Activated gamma-delta T cell treated with Interleukin-2 at 50 U/mL for 16 hours (primary cell): ENCODE data around the gene CFD.
"Not testable (repeated sequence)": the region's sequence is repeated elsewhere in the genome, so short reads cannot be mapped to it uniquely, and the experiment has no call there.

Source experiments
- DNase-seq: peaks from one replicate; pipeline ENCODE4 v3.0.0-alpha.2; 2020

CFD gene

GRCh38 chr19:872266-872951 is 12.9 kb downstream of the CFD start:
- DNase-seq, result peak; percentile 79

- DNase-seq, result peak; percentile 82
These were observed 13.6 kb downstream of the CFD start for GRCh38 chr19:873084-873483.

- DNase-seq, result no peak
These were observed 14.1 kb downstream of the CFD start for GRCh38 chr19:873561-874041.

GRCh38 chr19:875265-875879 is 15.9 kb downstream of the CFD start:
- no peak for DNase-seq

GRCh38 chr19:876089-876488 is 16.6 kb downstream of the CFD start:
- DNase-seq, result no peak

- DNase-seq, result no peak
These were observed 17.4 kb downstream of the CFD start for GRCh38 chr19:876780-877314.

- not testable (repeated sequence) for DNase-seq
These were observed 18.7 kb downstream of the CFD start for GRCh38 chr19:877992-878660.

- DNase-seq, result not testable (repeated sequence)
These were observed 19.5 kb downstream of the CFD start for GRCh38 chr19:878751-879561.

GRCh38 chr19:879711-880438 is 20.4 kb downstream of the CFD start:
- no peak for DNase-seq

GRCh38 chr19:881385-882071 is 22.1 kb downstream of the CFD start:
- no peak for DNase-seq

GRCh38 chr19:882871-883497 is 23.5 kb downstream of the CFD start:
- DNase-seq, result no peak

- DNase-seq, result no peak
These were observed 24.3 kb downstream of the CFD start for GRCh38 chr19:883661-884211.

GRCh38 chr19:884420-885211 is 25.2 kb downstream of the CFD start:
- no peak for DNase-seq

- DNase-seq, result no peak
These were observed 26.2 kb downstream of the CFD start for GRCh38 chr19:885536-886224.

- DNase-seq, result no peak
These were observed 27.6 kb downstream of the CFD start for GRCh38 chr19:887072-887471.

GRCh38 chr19:887599-887998 is 28.1 kb downstream of the CFD start:
- DNase-seq, result no peak

- peak; percentile 51 for DNase-seq
These were observed 29.3 kb downstream of the CFD start for GRCh38 chr19:888581-889385.

- no peak for DNase-seq
These were observed 30.3 kb downstream of the CFD start for GRCh38 chr19:889662-890295.
